GM12878 (cell line): ENCODE measurements around the gene HLA-DQB1. TPM values are rescaled to one million over a fixed set of nuclear protein-coding genes. Genes with fewer than 3 reads are reported as not detected.
A peak's percentile ranks its signal among the peaks of the same experiment; 100 is the strongest.

Experiments
- BACH1 ChIP-seq: fragments of 450-650 bp; IDR thresholded peaks from 2 replicates; pipeline ENCODE4 v1.6.1; 2017; ENCODE audit warnings: mild to moderate bottlenecking, borderline replicate concordance
- CBX3 ChIP-seq: fragments of 200-600 bp; sonication (generic); IDR thresholded peaks from 2 replicates; pipeline ENCODE4 v1.6.1; 2016; ENCODE audit warnings: low read depth, borderline replicate concordance
- CHD1 ChIP-seq: IDR thresholded peaks from 2 replicates; pipeline ENCODE4 v1.6.1; 2012; ENCODE audit warnings: low read depth, low read length, improper control_type of control experiment
- GABPA ChIP-seq: IDR thresholded peaks from 2 replicates; pipeline ENCODE4 v1.6.1; 2014; ENCODE audit warnings: antibody characterized with exemption, low read depth, mild to moderate bottlenecking, inconsistent platforms
- JUND ChIP-seq: IDR thresholded peaks from 2 replicates; pipeline ENCODE4 v1.6.1; 2012; ENCODE audit warnings: low read depth, mild to moderate bottlenecking, low read length, improper control_type of control experiment, moderate library complexity
- MYB ChIP-seq: fragments of 150-350 bp; IDR thresholded peaks from 2 replicates; pipeline ENCODE4 v1.6.1; 2014; ENCODE audit warnings: mild to moderate bottlenecking, low read depth, low read length, borderline replicate concordance
- PAX5 ChIP-seq: IDR thresholded peaks from 2 replicates; pipeline ENCODE4 v1.6.1; 2011; ENCODE audit warnings: low read depth, low read length, borderline replicate concordance
- PAX8 ChIP-seq: fragments of 450-650 bp; IDR thresholded peaks from 2 replicates; pipeline ENCODE4 v1.6.1; 2017; ENCODE audit warnings: mild to moderate bottlenecking, moderate library complexity
- SIX5 ChIP-seq: IDR thresholded peaks from 2 replicates; pipeline ENCODE4 v1.6.1; 2011; ENCODE audit warnings: mild to moderate bottlenecking, low read depth, low read length, moderate library complexity; ENCODE audit not compliant: severe bottlenecking
- SMC3 ChIP-seq: IDR thresholded peaks from 2 replicates; pipeline ENCODE4 v1.6.1; 2011; ENCODE audit warnings: low read length, improper control_type of control experiment, borderline replicate concordance
- TCF12 ChIP-seq: IDR thresholded peaks from 2 replicates; pipeline ENCODE4 v1.6.1; 2011; ENCODE audit warnings: low read depth, mild to moderate bottlenecking, low read length
- TCF7 ChIP-seq: IDR thresholded peaks from 2 replicates; pipeline ENCODE4 v1.6.1; 2014; ENCODE audit warnings: antibody characterized with exemption, borderline replicate concordance
- polyA plus RNA-seq, 11 experiments: library from polyadenylated mRNA; depleted of rRNA in 4 of 11; unstranded in 6 of 11; stranded (reverse) in 5 of 11; fragments of >200 nt; fragmentation: Nextera tagmentation in 4 of 11; fragmentation: Illumina TruSeq in 1 of 11; extraction: Ambion mirVana in 4 of 11; extraction: Trizol in 1 of 11; gene quantifications; 1 replicate in 1 of 11; 2 replicates in 10 of 11; pipeline versions ENCODE4 v1.2.1 to v1.2.3, GENCODE V29; 2011 to 2016; ENCODE audit warnings: inconsistent platforms in 2 of 11, missing spikeins in 2 of 11, low read depth in 1 of 11
- total RNA-seq, 4 experiments: library from RNA; depleted of rRNA in 3 of 4; stranded (reverse); fragments of >200 nt in 3 of 4; fragmentation: Illumina TruSeq in 1 of 4; extraction: Trizol in 1 of 4; gene quantifications; 2 replicates each; pipeline versions ENCODE4 v1.2.1 to v1.2.3, GENCODE V29; 2013 to 2021
- TF ChIP-seq, protein P1 (sequence below): fragments of 450-650 bp; conservative IDR thresholded peaks from 2 replicates; pipeline ENCODE4 v1.6.1; 2017; ENCODE audit warnings: mild to moderate bottlenecking, moderate library complexity
- TF ChIP-seq, protein P2 (sequence below): fragments of 450-650 bp; formaldehyde crosslinking; IDR thresholded peaks from 2 replicates; pipeline ENCODE4 v1.5.0; 2022; ENCODE audit warnings: mild to moderate bottlenecking, missing genetic modification characterization
- TF ChIP-seq, protein P3 (sequence below): fragments of 450-650 bp; IDR thresholded peaks from 2 replicates; pipeline ENCODE4 v1.6.1; 2018; ENCODE audit warnings: mild to moderate bottlenecking, low read depth, moderate library complexity; ENCODE audit not compliant: partially characterized antibody

The HLA-DQB1 gene
- total and polyA plus RNA-seq, 10 of the 15 experiments (the other 5 are each of a cell fraction or from before 2014, with no cell fraction given) = 38.1 to 403 (median 91.4) TPM

DNA sequence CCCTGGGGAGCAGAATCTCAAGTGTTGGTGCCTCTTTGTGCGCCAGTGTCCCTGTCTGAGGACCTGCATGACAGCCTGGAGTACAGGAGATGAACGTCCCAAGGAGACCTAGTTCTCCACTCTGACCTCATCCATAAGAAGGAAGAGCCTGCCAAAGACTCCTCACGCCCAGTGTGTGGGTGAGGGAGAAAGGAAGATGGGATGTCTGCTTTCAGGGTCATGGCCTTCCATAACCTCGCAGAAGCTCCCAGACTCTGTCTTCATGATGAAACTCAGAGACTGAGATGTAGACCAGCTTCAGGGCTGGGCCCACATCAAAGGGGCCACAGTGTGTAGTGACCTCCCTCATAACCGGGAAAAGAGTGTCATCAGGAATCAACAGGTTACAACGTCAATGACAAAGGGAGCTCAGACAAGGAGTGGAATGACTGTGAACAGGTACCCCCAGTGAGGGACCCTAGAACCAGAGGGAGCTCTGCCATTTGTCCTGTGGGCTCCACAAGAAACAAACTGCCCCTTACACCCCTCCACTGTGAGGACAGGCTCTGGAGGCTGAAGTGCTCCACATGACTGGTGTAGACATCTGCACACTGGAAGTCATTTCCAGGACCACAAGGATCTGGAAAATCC, 8.1 kb downstream of the HLA-DQB1 start (continued):
- no peak for TF ChIP-seq MYB
- no peak for TF ChIP-seq SIX5
- no peak for TF ChIP-seq TCF7
- TF ChIP-seq PAX8 = no peak
- TF ChIP-seq TCF12 = no peak
- TF ChIP-seq BACH1 = no peak
- TF ChIP-seq SMC3 = no peak
- TF ChIP-seq, protein P1, sequence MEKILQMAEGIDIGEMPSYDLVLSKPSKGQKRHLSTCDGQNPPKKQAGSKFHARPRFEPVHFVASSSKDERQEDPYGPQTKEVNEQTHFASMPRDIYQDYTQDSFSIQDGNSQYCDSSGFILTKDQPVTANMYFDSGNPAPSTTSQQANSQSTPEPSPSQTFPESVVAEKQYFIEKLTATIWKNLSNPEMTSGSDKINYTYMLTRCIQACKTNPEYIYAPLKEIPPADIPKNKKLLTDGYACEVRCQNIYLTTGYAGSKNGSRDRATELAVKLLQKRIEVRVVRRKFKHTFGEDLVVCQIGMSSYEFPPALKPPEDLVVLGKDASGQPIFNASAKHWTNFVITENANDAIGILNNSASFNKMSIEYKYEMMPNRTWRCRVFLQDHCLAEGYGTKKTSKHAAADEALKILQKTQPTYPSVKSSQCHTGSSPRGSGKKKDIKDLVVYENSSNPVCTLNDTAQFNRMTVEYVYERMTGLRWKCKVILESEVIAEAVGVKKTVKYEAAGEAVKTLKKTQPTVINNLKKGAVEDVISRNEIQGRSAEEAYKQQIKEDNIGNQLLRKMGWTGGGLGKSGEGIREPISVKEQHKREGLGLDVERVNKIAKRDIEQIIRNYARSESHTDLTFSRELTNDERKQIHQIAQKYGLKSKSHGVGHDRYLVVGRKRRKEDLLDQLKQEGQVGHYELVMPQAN = no peak
- TF ChIP-seq CBX3 = no peak
- TF ChIP-seq, protein P2, sequence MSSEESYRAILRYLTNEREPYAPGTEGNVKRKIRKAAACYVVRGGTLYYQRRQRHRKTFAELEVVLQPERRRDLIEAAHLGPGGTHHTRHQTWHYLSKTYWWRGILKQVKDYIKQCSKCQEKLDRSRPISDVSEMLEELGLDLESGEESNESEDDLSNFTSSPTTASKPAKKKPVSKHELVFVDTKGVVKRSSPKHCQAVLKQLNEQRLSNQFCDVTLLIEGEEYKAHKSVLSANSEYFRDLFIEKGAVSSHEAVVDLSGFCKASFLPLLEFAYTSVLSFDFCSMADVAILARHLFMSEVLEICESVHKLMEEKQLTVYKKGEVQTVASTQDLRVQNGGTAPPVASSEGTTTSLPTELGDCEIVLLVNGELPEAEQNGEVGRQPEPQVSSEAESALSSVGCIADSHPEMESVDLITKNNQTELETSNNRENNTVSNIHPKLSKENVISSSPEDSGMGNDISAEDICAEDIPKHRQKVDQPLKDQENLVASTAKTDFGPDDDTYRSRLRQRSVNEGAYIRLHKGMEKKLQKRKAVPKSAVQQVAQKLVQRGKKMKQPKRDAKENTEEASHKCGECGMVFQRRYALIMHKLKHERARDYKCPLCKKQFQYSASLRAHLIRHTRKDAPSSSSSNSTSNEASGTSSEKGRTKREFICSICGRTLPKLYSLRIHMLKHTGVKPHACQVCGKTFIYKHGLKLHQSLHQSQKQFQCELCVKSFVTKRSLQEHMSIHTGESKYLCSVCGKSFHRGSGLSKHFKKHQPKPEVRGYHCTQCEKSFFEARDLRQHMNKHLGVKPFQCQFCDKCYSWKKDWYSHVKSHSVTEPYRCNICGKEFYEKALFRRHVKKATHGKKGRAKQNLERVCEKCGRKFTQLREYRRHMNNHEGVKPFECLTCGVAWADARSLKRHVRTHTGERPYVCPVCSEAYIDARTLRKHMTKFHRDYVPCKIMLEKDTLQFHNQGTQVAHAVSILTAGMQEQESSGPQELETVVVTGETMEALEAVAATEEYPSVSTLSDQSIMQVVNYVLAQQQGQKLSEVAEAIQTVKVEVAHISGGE = no peak
- no peak for TF ChIP-seq CHD1
- no peak for TF ChIP-seq JUND
- TF ChIP-seq, protein P3, sequence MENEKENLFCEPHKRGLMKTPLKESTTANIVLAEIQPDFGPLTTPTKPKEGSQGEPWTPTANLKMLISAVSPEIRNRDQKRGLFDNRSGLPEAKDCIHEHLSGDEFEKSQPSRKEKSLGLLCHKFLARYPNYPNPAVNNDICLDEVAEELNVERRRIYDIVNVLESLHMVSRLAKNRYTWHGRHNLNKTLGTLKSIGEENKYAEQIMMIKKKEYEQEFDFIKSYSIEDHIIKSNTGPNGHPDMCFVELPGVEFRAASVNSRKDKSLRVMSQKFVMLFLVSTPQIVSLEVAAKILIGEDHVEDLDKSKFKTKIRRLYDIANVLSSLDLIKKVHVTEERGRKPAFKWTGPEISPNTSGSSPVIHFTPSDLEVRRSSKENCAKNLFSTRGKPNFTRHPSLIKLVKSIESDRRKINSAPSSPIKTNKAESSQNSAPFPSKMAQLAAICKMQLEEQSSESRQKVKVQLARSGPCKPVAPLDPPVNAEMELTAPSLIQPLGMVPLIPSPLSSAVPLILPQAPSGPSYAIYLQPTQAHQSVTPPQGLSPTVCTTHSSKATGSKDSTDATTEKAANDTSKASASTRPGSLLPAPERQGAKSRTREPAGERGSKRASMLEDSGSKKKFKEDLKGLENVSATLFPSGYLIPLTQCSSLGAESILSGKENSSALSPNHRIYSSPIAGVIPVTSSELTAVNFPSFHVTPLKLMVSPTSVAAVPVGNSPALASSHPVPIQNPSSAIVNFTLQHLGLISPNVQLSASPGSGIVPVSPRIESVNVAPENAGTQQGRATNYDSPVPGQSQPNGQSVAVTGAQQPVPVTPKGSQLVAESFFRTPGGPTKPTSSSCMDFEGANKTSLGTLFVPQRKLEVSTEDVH = no peak
- peak; percentile 23; the same call in 1 of the 2 replicates for TF ChIP-seq PAX5
- no peak for TF ChIP-seq GABPA
